ENCODE measurements around the gene HOXA9. TPM values are rescaled to one million over a fixed set of nuclear protein-coding genes. Genes with fewer than 3 reads are reported as not detected.
A peak's percentile ranks its signal among the peaks of the same experiment; 100 is the strongest.

Gene HOXA9
- total and polyA plus RNA-seq, 2 of the 8 experiments (the other 6 are each of a cell fraction or from before 2014, with no cell fraction given) = not detected

GRCh38 chr7:27171637-27172314 lies 6.4 kb upstream of the HOXA9 start:
- Histone ChIP-seq H4K20me1 (replicated peaks in 1 of 2; ENCODE audit: control insufficient read depth in 1 of 2, insufficient read depth in 2 of 2, low read length in 2 of 2) (peaks cover 40 to 57% of the 10 kb centered on the region in 2 experiments), H2BK15ac (ENCODE audit: low read length) (no peak overlapping the region), H3K27ac (ENCODE audit: low read depth, low read length) (no peak overlapping the region), H2BK12ac (ENCODE audit: low read depth, low read length) (0 out of 2 replicates have a peak overlapping the region, but pooled peaks have one; percentile 10), H3K4me2 (ENCODE audit: insufficient read depth in 1 of 2, low read depth in 2 of 2, low read length in 2 of 2) (no peak overlapping the region), H2AK5ac (ENCODE audit: low read depth, low read length) (no peak overlapping the region), H3K23me2 (ENCODE audit: low read depth, low read length) (no peaks in the 10 kb centered on the region; the same call in 1 of the 2 replicates), H3K79me2 (ENCODE audit: control insufficient read depth in 1 of 2, insufficient read depth in 2 of 2, low read length in 2 of 2) (no peaks in the 10 kb centered on the region), H2BK5ac (ENCODE audit: low read depth, low read length) (no peak overlapping the region), H4K91ac (replicated peaks; ENCODE audit: insufficient read length, low read length) (no peak overlapping the region), H3K9me3 (ENCODE audit: insufficient read depth in 2 of 2, low read depth in 1 of 2, low read length in 1 of 2) (no peaks in the 10 kb centered on the region; a peak in 1 of 4 replicates), H2AFZ (ENCODE audit: low read length) (no peak overlapping the region), H3K23ac (ENCODE audit: insufficient read length) (no peak overlapping the region), H3K4me1 (replicated peaks in 1 of 4; ENCODE audit: control insufficient read depth in 3 of 4, insufficient read depth in 4 of 4, low read length in 3 of 4) (peaks cover 4 to 11% (median 5%) of the 10 kb centered on the region in 4 experiments; a peak in 5 of 7 replicates), H3K27me3 (replicated peaks in 1 of 4; ENCODE audit: control insufficient read depth in 3 of 4, extremely low read depth in 1 of 4, insufficient read depth in 3 of 4, low read length in 3 of 4) (peaks cover 95 to 100% (median 100%) of the 10 kb centered on the region in 4 experiments), H3K79me1 (ENCODE audit: low read depth, low read length) (no peaks in the 10 kb centered on the region), H3K56ac (replicated peaks; ENCODE audit: insufficient read length, low read depth, low read length) (no peak overlapping the region), H2BK20ac (ENCODE audit: low read length) (no peak overlapping the region), H4K8ac (ENCODE audit: extremely low read depth, insufficient read depth, low read length) (no peak overlapping the region), H3K14ac (ENCODE audit: insufficient read length) (no peak overlapping the region), H3K4me3 (ENCODE audit: extremely low read depth in 1 of 4, insufficient read depth in 2 of 4, low read depth in 3 of 4, low read length in 4 of 4) (no peak overlapping the region), H3K18ac (ENCODE audit: extremely low read depth, low read length) (no peak overlapping the region), H3K9ac (replicated peaks in 1 of 4; ENCODE audit: extremely low read depth in 1 of 4, low read depth in 3 of 4, low read length in 3 of 4) (no peak overlapping the region), H4K5ac (ENCODE audit: insufficient read length, low read depth, low read length) (no peak overlapping the region), H3K36me3 (ENCODE audit: control insufficient read depth in 2 of 4, insufficient read depth in 4 of 4, low read length in 3 of 4) (peaks cover 0 to 18% (median 0%) of the 10 kb centered on the region in 4 experiments; a peak in 1 of 8 replicates), H2BK120ac (replicated peaks; ENCODE audit: low read depth, low read length) (no peak overlapping the region), H3K4ac (replicated peaks; ENCODE audit: insufficient read length, low read depth, low read length) (no peak overlapping the region)
- WGBS, 2 experiments (ENCODE audit: extremely low coverage in 1 of 2, insufficient coverage in 1 of 2, insufficient read length in 1 of 2, insufficient replicate concordance in 2 of 2, low coverage in 1 of 2, low lambda C conversion rate in 2 of 2, missing lambda C conversion rate in 1 of 2) = 19% methylated on average over 30 of the region's 30 CpGs; no CpG with 5 or more reads in 1 of the 2 experiments
- FAIRE-seq (no peak), DNase-seq (ENCODE audit: low read depth in 1 of 2, low spot score in 2 of 2) (peak in 1 of 2 experiments; percentile 52)
- CTCF ChIA-PET (ENCODE audit: partially characterized antibody) = interaction anchor here (1.8 to 5.4 kb wide), 3 partner anchors 11 to 27 kb away, joined by 5 to 20 read pairs (median 10); partner anchors contain the start of gene HOXA5
- POLR2A ChIA-PET (ENCODE audit: partially characterized antibody) = no interaction called here
- TF ChIP-seq SUZ12 (IDR thresholded peaks at IDR 0.05; ENCODE audit: low read length) = peak; percentile 87

All from H1 (cell line).